HG02763 (cell line): ENCODE measurements around the gene MTFR1L.

Experiments
- ATAC-seq: cut with Tn5 transposase; IDR thresholded peaks from one replicate; pipeline ENCODE4 v1.9.1; 2021; ENCODE audit warnings: mild to moderate bottlenecking, moderate library complexity; ENCODE audit not compliant: unreplicated experiment

MTFR1L gene

DNA sequence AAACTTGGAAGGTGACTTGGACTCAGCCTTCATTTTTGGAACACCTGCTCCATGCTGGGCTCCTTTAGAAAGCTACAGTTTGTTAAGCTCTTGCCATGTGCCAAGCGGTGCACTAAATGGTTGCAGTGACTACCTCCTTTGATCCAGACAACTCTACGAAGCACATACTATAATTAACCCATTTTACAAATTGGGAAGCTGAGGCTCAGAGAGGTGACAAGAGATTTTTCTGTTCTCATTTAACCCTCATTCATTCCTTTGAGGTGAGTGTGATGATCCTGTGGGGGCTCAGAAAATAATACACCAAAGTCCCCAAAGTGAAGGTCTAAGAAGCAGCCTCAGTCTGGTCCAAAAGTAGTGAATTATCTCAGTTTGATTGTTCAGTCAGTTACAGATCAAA, 57.4 kb downstream of the MTFR1L start:
- no peak for ATAC-seq

DNA sequence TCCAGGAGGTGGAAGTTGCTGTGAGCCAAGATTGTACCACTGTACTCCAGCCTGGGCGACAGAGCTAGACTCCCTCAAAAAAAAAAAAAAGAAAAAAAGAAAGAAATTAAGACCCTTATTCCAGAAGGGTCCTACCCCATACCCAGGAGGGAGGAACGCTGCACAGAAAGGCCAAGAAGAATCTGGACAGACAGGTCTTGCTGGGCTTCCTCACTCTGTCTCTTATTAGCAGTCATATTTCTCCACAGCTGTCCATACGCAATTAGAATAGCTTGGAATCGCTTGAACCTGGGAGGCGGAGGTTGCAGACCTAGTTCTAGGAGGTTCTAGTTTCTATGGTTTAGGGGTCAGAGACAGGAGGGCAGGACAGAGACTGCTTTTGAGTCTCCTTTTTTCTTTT, 58.9 kb downstream of the MTFR1L start:
- ATAC-seq = no peak

DNA sequence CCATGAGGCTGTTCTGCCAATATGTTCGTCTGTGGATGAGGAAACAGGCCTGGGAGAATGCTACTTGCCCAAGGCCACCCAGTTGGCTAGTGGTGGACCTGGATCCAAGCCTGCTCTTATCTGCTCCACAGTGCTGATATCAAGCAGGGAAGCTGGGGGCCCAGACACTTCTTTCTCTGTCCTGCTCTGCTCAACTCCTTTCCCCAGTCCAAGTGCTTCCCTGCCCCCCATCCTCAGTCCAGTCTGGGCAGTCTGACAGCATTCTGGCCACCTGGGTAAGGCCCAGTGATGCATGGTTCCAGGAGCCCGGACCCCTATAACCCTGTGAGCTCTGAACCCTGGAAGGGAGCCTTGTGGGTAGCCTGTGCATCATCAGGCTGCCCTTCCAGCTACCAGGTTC, 59.9 kb downstream of the MTFR1L start:
- ATAC-seq = no peak

DNA sequence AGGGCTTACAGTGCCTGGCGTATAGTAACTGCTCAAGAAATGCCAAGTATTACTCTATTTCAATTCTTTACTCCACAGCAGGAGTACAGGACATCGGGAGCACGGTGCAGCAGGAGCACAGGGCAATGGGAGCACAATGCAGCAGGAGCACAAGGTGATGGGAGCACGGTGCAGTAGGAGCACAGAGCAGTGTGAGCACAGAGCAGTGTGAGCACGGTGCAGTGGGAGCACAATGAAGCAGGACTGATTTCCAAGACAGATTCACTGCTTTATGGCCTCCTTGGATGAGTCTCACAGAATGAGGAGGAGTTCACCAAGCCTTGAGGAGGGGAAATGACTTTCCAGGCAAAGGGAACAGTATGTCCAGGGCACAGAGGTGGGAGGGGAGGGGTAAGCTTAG, 60.8 kb downstream of the MTFR1L start:
- no peak for ATAC-seq

DNA sequence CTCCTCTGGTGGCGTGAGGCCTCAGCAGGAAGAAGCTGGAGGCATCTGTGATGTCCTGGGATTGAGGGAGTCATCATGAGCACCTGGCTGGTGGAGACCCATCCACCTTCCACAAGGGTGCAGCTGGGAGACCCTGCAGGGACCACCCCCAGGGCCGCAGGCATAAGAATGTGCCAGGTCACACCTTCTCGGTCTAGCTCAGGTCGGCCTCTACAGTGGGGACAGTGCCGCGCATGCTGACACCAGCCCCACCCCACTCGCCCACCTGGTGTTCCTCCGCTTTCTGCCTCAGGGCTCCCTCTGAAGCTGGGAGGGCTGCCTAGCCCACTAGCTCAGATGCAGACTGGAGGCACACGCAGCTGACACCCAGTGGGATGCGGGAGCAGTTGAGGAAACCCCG, 61.5 kb downstream of the MTFR1L start:
- ATAC-seq = no peak
